ENCODE data around the gene NUS1.
"Not testable (repeated sequence)": the region's sequence is repeated elsewhere in the genome, so short reads cannot be mapped to it uniquely, and the experiment has no call there.

NUS1 gene

DNA sequence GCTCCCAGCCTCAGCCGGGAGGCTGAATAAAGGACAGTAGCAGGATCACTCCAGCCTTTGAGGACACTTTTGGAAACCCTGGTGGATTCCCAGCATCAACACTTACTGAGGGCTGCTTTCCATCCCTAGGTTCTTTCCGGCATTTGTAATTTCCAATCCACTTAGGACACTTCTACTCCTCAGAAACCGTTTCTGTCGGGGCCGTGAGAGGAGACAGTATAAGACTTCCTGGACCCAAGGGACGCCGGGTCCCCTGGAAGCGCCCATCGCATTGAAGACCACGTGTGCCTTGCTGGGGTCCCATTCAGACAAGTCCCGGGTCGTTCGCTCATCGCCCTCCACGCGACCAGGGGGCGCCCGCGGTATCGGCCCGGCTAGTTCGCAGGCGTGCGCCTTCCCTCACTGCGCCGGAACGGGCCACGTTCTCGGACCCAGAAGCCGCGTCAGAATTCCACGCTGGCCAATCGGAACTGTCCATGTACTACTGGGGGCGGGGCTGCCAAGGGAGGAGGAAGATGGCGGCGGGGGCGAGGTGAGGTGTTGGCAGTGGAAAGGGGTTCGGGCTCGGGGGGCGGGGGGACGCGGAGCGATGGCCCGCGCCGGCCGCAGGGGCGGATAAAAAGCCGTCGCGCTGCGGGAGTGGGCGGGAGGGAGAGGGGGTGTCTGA lies at the start of gene NUS1:
Gene NUS1 (plus strand): TSS at position 479 of the 667 bp plus-strand sequence. CDS start 202 bp downstream, outside the sequence.
- DNase-seq, result peak; percentile 99

DNA sequence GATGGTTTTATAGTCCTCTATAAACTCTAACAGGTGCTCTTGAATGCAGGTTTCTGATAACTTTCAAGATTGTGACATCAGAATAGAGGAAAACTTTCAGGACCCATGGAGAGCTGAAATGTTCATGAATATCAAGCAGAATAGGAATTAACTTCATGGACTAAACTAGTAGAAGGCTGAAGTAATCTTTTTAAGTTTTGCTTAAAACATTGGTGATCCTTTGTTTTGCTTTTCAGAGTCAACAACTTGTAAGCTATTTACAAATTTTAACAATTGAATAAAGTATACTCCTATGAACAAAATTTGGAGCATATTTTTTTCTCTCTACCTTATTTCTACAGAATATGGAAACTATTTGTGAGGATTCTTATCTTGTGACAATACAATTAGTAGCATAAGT lies 47.7 kb upstream of the NUS1 start:
- DNase-seq, result no peak

DNA sequence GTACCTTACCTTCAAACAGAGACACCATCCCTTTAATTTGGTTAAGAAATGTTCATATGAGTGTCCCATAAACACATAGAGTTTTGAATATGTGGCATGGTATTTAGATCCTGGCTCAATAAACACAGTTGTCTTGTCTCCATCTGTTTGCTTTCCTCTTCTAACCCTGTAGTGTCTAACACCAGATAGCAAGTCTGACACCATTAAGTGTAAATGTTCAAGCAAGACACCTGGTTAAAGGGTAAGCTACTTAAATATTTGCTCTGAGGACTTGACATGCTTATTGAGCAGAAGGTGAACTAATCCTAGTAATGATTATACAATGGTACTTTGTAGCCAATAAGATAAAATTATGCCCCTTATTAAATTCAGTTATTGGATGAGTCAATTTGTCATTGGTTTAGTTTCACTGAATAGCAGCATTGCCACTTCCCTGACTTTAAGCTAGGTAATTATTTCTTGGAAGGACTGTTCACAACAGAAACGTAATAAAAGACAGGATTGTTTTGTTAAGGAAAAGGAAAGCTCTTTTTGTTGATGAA lies 46.1 kb upstream of the NUS1 start:
- DNase-seq, result no peak

DNA sequence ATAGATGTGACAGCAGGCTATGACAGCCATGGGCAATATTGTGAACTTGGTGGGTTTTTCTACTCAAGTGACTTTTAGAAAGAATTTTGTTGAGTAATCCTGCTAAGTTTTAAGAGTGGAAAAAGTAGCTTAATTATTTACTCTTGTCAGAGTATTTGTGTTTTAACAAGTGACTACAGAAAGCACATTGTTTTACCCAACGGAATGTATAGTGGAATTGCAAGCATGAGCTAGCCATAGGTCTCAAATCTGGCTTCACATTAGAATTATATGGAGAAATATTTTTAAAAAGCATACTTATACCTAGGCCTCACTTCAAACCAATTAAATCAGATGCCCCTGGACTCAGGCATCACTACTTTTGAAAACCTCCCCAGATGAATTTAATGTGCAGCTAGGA lies 37.5 kb upstream of the NUS1 start:
- DNase-seq, result no peak

DNA sequence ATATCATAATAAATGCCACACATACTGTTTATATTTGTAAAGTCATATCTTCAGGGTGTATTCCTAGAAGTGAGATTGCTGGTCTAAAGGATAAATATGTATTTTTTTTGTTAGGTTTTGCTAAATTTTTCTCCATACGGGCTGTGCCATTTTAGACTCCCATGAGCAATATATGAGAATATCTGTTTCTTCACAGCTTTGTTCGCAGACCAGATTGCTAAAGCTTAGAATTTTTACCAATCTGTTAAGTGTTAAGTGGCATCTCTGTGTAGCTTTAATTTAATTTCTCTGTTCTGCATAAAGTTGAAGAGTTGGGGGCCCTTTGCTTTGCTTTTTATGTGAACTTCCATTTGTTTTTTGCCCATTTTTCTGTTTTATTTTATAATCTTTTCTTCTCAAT lies 32.3 kb upstream of the NUS1 start:
- no peak for DNase-seq

DNA sequence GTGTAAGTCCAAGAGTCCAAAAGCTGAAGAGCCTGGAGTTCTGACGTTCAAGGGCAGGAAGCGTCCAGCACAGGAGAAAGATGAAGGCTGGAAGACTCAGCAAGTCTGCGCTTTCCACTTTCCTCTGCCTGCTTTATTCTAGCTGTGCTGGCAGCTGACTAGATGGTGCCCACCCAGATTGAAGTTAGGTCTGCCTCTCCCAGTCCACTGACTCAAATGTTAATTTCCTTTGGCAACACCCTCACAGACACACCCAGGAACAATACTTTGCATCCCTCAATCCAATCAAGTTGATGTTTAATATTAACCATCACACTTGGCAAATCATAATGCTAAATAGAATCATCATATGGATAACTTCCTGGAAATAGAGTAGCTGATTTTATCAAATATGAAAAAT lies 23.3 kb upstream of the NUS1 start:
- DNase-seq, result not testable (repeated sequence)

DNA sequence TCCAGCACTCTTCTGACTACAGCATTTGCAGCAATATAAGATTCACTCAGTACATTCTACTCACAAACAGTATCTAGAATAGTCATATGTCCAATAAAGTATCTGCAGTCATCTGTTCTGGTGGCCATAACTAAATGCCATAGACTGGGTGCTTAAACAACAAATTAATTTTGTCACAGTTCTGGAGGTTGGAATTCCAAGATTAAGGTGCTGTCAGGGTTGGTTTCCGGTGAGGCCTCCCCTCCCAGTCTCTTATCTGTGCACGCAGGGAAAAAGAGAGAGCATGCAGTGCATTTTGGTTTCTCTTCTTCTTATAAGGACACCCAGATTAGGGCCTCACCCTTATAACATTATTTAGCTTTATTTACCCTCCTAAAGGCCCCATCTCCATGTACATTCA lies 21.3 kb upstream of the NUS1 start:
- no peak for DNase-seq

DNA sequence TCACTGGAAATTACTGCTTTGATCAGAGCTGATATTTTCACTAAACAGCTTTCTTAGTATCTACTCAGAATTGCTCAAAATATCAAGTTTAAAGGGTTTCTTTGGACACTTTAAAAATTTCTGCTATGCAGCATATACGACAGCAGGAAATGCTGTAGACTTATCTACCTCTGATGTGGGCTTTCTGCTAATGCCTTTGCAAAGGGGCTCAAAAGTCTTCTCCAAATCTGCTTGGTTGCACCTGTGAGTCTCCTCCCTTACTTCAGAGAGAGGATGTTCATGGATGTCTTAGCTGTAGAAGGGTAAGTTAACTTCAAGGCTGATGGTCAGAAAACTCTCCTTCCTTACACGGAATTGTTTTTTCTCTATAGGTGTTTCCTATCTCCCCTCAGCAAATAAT lies 19.9 kb upstream of the NUS1 start:
- no peak for DNase-seq

DNA sequence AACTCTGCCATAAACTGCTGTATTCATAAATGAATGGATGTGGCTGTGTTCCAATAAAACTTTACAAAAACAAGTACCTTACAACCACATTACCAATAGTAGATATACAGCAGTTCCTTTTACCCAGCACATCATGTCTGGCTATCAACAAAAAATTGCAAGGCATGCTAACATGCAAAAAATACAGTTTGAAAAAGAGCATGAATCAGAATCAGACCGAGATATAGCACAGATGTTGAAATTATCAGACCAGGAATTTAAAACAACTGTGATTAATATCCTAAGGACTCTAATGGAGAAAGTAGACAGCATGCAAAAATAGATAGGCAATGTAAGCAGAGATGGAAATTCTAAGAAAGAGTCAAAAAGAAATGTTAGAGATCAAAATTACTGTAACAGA lies 8.4 kb upstream of the NUS1 start:
- DNase-seq, result no peak

DNA sequence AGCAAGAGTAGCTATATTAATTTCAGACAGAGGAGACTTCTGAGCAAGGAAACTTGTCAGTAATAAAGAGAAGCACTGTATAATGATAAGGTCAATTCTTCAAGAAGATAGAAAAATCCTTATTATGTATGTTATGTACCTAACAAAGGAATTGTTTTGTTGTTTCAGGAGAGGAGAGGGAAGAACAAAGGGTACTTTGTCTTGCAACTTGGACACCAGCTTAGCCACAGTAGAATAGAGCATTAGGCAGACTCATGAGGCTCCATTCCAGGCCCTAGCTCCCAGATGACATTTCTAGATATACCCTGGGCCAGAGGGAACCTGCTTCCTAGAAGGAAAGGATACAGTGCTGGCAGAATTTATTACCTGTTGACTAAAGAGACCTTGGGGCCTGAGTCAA lies 6.5 kb upstream of the NUS1 start:
- no peak for DNase-seq

DNA sequence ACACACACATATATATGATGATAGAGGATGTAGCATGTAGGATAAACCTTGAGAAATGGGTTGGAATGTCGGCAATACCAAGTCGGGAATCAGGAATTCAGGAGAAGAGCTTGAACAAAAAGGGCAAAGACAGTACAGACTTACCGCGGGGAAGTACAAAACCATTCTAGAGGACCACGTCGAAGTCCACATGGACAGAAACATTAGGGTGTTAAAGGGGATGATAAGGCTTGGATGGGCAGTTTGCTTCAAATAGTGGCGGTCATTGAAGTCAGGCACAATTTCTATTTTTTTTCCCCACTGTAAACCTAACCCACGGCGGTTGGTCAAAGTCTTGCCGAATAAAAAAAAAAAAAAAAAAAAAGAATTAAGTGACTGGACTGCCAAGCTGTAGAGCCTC lies 766 bp upstream of the NUS1 start:
- no peak for DNase-seq

DNA sequence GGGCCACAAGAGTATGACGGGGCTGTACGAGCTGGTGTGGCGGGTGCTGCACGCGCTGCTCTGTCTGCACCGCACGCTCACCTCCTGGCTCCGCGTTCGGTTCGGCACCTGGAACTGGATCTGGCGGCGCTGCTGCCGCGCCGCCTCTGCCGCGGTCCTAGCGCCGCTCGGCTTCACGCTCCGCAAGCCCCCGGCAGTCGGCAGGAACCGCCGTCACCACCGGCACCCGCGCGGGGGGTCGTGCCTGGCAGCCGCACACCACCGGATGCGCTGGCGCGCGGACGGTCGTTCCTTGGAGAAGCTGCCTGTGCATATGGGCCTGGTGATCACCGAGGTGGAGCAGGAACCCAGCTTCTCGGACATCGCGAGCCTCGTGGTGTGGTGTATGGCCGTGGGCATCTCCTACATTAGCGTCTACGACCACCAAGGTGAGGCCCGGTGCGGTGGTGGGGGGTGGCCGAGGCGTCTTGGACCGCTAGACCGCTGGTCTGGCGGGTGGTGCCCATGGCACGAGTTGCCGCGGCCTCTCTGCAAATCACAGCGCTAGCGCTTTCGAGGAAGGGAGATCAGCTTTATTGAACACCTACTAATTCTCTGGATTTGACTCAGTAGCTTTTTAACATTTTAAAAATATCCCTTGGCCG lies 511 bp downstream of the NUS1 start:
- peak; percentile 23 for DNase-seq

DNA sequence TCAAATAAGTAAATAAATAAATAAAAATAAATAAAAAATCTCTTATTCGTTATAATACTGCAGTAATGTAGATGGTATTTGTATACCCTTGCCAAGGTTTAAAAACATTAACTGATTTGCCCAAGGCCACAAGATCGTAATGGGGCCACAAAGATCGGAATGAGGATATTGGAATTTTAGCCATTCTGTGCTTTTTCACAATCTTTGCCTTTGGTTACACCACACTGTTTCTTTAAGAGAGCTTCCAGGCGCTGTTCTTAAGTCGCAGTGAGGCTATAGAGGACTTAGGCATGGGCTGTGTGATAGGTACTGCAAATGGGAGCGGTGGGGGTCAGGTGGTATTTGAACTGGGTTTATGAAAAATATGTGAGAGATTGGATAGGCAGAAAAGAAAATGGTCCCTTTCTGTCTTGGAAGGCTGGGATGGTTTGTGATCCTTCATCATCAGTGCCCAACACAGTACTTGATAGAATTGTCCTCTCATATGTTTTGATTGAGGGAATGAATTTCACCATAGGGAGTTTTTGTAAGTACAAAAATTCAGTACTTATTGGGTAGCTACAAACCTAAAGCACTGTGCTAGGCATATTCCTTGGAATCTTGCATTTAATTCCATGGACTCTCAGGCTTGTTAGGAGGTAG lies 1.4 kb downstream of the NUS1 start:
- no peak for DNase-seq

DNA sequence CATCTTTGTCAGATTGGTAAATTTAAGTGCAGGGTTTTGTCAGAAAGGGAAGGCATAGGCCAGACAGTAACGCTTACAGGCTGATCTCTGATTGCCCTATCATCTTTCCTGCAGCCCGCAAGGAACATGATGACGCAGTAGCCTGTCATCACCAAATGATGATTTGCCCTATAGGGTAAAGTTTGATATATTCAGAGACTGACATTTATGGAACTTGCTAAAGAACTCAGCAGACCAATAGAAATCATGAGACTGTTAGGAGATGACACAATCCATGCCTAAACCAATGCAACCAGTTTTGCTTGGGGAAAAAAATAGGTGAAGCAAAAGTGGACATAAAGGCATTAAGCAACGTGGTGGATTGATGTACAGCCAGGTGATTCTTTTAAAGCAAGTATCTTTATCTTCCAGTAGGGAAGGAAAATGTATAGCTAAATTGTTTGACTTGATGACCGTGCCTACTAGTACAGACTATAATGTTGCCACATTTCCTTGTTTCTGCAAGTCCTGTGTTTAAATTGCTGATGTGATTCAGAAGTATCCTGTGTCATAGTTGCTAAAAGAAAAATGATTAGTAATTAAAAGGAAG lies 2.4 kb downstream of the NUS1 start:
- DNase-seq, result no peak

DNA sequence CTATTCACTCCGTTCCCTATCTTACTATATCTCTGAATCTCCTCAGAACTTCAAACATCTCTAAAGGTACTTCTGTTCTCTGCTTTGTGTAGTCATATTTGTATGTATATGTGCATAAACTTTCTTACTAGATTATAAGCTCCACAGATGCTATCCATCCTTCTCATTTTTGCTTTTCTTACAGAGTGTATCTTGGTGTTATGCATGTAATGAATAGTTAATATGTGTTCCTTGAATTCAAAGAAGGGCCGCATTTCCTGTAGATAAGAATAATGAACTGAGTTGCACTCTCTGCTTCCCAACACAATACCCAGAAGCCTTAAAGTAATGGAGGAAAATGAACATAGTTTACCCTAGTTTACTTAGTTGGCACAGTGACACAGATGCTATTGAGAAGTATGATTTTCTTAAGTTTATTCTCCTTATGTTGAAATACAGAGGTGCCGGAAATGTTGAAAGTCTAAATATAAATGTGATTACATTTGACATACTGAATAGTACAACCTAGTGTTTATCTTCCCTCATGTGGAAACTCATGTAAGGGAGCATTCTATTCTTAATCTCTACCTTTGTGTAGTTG lies 6.0 kb downstream of the NUS1 start:
- no peak for DNase-seq

DNA sequence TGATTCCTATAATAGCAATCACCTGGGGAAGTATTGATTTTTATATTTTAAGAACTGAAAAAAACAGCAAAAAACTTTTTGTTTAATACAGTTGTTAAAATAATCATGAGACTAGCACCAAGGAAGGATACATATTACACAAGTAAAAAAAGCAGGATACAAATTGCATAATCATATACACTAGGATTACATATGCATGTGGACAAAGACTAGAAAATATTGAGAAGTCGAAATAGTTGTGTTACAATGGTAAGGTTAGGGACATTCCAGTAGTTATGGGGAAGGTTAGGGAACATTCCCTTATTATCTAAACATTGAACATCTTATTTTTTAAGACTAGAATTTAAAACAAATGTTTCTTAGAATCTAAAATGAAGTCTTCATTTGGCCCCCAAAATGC lies 9.5 kb downstream of the NUS1 start:
- no peak for DNase-seq

DNA sequence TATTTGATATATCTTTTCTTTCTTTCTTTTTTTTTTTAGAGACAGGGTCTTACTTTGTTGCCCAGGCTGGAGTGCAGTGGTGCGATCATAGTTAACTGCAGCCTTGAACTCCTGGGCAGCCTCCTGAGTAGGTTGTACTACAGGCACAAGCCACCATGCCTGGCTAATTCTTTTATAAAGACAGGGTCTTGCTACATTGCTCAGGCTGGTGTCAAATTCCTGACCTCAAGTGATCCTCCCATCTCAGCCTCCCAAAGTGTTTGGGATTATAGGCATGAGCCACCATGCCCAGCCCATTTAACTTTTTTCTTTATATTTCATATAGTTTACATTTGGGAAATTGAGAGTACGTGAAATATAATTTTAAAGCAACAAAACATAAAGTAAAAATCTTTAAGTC lies 10.1 kb downstream of the NUS1 start:
- no peak for DNase-seq

DNA sequence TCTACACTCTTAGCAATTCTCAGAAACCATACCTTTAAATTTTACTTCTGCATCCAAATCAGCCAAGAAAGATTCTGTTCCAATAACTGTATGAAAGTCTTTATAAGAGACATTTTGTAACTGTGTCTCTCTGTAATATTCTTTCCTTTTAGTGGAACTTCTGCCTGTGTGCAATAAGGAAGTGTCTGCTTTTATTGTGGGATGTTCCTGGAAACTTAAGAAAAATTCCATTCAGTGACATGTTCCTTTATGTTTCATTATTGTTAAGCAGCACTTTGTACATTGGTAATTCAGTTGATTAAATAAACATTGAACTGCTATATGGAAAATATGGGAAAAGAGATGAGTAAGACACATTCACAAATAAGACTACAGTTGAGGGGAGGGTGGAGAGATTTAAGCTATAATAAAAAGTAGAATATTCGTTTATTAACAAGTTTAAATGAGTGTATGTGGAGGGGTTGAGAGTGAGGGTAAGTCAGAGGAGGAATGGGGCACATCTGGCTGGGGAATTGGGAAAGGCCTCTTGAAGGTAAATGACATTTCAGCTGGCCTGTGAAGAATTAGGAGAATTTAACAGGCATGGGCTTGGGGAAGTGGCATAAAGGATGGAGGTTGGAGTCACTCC lies 11.9 kb downstream of the NUS1 start:
- DNase-seq, result no peak

DNA sequence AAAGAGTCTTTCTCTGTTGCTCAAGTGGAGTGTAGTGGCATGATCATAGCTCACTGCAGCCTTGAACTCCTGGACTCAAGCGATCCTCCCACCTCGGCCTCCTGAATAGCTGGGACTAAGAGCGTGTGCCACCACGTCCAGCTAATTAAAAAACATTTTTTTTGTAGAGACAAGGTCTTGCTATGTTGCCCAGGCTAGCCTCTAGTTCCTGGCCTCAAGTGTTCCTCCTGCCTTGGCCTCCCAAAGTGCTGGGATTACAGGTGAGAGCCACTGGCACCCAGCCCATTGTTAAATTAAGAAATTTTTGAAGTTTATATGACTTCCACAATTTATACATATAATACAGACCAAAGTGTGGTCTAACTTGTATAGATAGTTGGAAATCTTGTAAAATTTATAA lies 14.3 kb downstream of the NUS1 start:
- not testable (repeated sequence) for DNase-seq

DNA sequence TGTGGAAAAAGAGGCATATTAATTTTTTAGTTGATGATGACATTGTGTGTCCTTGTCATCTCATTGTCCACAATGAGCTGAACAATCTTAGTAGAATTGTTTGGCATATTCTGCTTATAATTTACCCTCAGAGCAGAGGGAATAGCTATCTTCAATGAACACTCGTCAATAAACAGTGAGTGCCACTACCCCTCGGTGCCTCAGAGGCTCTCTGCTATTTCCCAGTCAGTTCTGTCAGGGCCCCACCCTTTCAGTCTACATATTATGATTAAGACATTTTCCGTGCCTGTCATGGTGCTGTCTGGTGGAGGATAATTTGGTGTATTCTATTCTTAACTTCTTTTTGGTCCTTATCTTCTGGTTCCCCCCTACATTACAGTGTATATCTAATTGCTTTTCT lies 31.2 kb downstream of the NUS1 start:
- no peak for DNase-seq

DNA sequence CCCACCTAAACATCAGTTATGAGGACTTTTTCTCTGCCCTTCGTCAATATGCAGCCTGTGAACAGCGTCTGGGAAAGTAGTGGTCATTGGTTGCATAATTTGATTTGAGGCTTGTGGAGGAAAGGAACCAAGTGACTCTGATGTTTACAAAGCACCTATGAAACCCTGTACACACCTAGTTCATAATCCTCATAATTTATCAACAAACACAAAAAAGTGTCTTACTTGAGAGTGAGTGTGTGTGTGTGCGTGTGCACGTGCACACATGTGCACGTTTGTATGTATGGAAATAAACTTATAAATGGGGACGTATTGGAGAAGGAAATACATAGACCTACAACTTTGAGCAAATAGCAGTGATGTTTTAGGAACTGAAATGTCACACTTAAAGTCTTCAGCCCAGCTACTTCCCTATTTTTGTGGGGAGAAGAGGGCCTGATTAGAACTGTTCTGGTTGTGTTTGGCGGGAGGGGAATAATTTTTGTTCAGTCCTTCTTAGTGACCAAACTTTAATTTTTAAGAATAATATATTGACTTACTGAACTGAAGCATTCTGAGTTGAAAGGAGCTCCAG lies 31.8 kb downstream of the NUS1 start:
- DNase-seq, result not testable (repeated sequence)

DNA sequence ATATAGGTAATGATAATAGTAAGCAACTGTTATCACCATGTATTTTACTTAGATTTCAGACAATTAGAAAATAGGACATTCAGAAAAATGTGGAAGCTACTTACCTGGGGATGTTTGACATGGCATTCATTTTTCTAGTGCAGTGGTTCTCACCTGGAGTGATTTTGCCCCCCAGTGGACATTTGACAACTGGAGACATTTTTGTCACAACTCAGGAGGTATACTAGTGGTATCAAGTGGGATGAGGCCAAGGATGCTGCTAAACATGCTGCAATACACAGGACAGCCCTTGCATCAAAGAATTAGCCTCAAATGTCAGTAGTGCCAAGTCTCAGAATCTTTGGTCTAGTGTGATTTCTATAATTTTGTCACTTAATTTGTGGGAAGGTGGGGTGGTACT lies 36.1 kb downstream of the NUS1 start:
- peak; percentile 12 for DNase-seq

DNA sequence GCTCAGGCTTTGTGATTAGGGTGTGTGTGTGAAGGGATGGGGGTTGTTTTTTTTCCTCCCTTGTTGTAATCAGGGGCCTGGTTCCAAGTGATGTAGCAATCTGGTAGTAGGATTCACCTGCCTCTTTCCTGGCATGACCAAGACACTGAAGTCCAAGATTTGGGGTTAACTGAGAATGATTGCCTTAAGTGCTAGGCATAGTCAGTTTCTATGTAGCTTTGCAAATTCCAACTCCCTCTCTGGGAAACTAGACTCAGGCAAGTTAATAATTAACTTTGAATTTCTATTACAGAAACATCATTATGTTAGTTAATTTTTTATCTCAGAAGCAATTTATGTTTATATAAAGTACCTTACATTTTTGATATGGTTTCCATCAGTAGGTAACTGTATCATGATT lies 43.6 kb downstream of the NUS1 start:
- no peak for DNase-seq

Data from activated CD4-positive, alpha-beta T cell treated with anti-CD3 and anti-CD28 coated beads, Interleukin-2, Interleukin-6, amounts not matched to agents 100 ng/mL and 50 ng/mL, durations not matched to agents 16 hours and 8 hours (primary cell).